Measurements from ENCODE around the gene LAPTM5. TPM values are rescaled to one million over a fixed set of nuclear protein-coding genes. Genes with fewer than 3 reads are reported as not detected.

The LAPTM5 gene
- total and polyA plus RNA-seq, 10 donors, result 419 to 747 (median 577) TPM

GRCh38 chr1:30738715-30739559 lies 18.6 kb downstream of the LAPTM5 start:
- Histone ChIP-seq H3K4me1 (peaks cover 28 to 92% (median 45%) of the 10 kb centered on the region in 6 donors), H3K9me3 (no peaks in the 10 kb centered on the region), H3K27me3 (replicated peaks in 1 of 7) (no peaks in the 10 kb centered on the region), H3K36me3 (peaks cover 4 to 97% (median 86%) of the 10 kb centered on the region in 6 donors), H3K4me3 (no peak overlapping the region), H3K27ac (peak overlapping the region in 5 of 8 donors; percentile 13 to 99 (median 99))
- no peak for TF ChIP-seq POLR2A (IDR thresholded peaks at IDR 0.05)
- peak in 1 of 3 donors; percentile 15 for TF ChIP-seq POLR2AphosphoS5 (IDR thresholded peaks at IDR 0.05)
- WGBS, 5 donors, result 85 to 92% (median 89%) methylated on average over 10 of the region's 10 CpGs
- intact Hi-C loops (cut with DNase I; ENCODE audit: low total_unique reads), result no loop called here
- DNase-seq, result no peak

GRCh38 chr1:30738040-30738714 lies 19.4 kb downstream of the LAPTM5 start:
- Histone ChIP-seq H3K4me1 (peaks cover 25 to 92% (median 38%) of the 10 kb centered on the region in 6 donors), H3K36me3 (peaks cover 4 to 100% (median 93%) of the 10 kb centered on the region in 6 donors), H3K4me3 (no peak overlapping the region), H3K27me3 (replicated peaks in 1 of 7) (no peaks in the 10 kb centered on the region), H3K27ac (peak overlapping the region in 6 of 8 donors; percentile 2 to 99 (median 45)), H3K9me3 (no peaks in the 10 kb centered on the region)
- DNase-seq, result no peak
- no peak for TF ChIP-seq CTCF (IDR thresholded peaks at IDR 0.05 in 8 of 11, conservative IDR thresholded peaks at IDR 0.05 in 3 of 11)
- TF ChIP-seq POLR2AphosphoS5 (IDR thresholded peaks at IDR 0.05), result peak in 1 of 3 donors; percentile 37
- no peak for TF ChIP-seq POLR2A (IDR thresholded peaks at IDR 0.05)
- intact Hi-C loops (cut with DNase I; ENCODE audit: low total_unique reads), result no loop called here
- WGBS, 5 donors, result 54 to 67% (median 64%) methylated on average over 5 of the region's 5 CpGs

GRCh38 chr1:30737357-30738039 lies 20.1 kb downstream of the LAPTM5 start:
- H3K9me3 ChIP-seq, result no peaks in the 10 kb centered on the region
- WGBS, 5 donors, result 91 to 96% (median 95%) methylated on average over 8 to 14 of the region's 14 CpGs
- H3K27ac ChIP-seq, result peak overlapping the region in 4 of 8 donors; percentile 2 to 99 (median 75)
- no peaks in the 10 kb centered on the region for H3K27me3 ChIP-seq (replicated peaks in 1 of 7)
- intact Hi-C loops (cut with DNase I; ENCODE audit: low total_unique reads), result no loop called here
- H3K36me3 ChIP-seq, result peaks cover 4 to 100% (median 99%) of the 10 kb centered on the region in 6 donors
- no peak overlapping the region for H3K4me3 ChIP-seq
- H3K4me1 ChIP-seq, result peaks cover 18 to 92% (median 32%) of the 10 kb centered on the region in 6 donors
- TF ChIP-seq POLR2AphosphoS5 (IDR thresholded peaks at IDR 0.05), result peak in 2 of 3 donors; percentile 47 to 61
- TF ChIP-seq CTCF (IDR thresholded peaks at IDR 0.05 in 8 of 11, conservative IDR thresholded peaks at IDR 0.05 in 3 of 11), result no peak
- DNase-seq, result no peak

- H3K9me3 ChIP-seq, result no peaks in the 10 kb centered on the region
- peaks cover 4 to 88% (median 85%) of the 10 kb centered on the region in 6 donors for H3K36me3 ChIP-seq
- TF ChIP-seq POLR2AphosphoS5 (IDR thresholded peaks at IDR 0.05) (peak in 2 of 3 donors; percentile 35 to 43), POLR2A (IDR thresholded peaks at IDR 0.05) (no peak)
- H3K4me1 ChIP-seq, result peaks cover 7 to 92% (median 27%) of the 10 kb centered on the region in 6 donors
- intact Hi-C loops (cut with DNase I; ENCODE audit: low total_unique reads), result no loop called here
- H3K27me3 ChIP-seq (replicated peaks in 1 of 7), result no peaks in the 10 kb centered on the region
- 92 to 95% (median 94%) methylated on average over 6 of the region's 6 CpGs for WGBS, 5 donors
- H3K4me3 ChIP-seq, result no peak overlapping the region
- no peak for DNase-seq
- peak overlapping the region in 2 of 8 donors; percentile 0 to 81 for H3K27ac ChIP-seq
Measured at GRCh38 chr1:30735668-30736498, 21.7 kb downstream of the LAPTM5 start.

All from spleen (tissue), 11 donors.